ENCODE results near the gene PI4KA.

GRCh38 chr22:20729194-20729593, 129.4 kb downstream of the PI4KA start:
- TF ChIP-seq REST (IDR thresholded peaks at IDR 0.05) (no peak), MAX (IDR thresholded peaks at IDR 0.05) (no peak), RXRA (IDR thresholded peaks at IDR 0.05) (no peak), TAF1 (conservative IDR thresholded peaks at IDR 0.05) (no peak), JUND (IDR thresholded peaks at IDR 0.05) (no peak), SP1 (IDR thresholded peaks at IDR 0.05) (no peak), YY1 (IDR thresholded peaks at IDR 0.05) (no peak), RAD21 (IDR thresholded peaks at IDR 0.05) (no peak), NR2F2 (IDR thresholded peaks at IDR 0.05) (no peak), EGR1 (IDR thresholded peaks at IDR 0.05; ENCODE audit: low read depth in 2 of 2) (no peak)
- TF ChIP-seq, protein P1, sequence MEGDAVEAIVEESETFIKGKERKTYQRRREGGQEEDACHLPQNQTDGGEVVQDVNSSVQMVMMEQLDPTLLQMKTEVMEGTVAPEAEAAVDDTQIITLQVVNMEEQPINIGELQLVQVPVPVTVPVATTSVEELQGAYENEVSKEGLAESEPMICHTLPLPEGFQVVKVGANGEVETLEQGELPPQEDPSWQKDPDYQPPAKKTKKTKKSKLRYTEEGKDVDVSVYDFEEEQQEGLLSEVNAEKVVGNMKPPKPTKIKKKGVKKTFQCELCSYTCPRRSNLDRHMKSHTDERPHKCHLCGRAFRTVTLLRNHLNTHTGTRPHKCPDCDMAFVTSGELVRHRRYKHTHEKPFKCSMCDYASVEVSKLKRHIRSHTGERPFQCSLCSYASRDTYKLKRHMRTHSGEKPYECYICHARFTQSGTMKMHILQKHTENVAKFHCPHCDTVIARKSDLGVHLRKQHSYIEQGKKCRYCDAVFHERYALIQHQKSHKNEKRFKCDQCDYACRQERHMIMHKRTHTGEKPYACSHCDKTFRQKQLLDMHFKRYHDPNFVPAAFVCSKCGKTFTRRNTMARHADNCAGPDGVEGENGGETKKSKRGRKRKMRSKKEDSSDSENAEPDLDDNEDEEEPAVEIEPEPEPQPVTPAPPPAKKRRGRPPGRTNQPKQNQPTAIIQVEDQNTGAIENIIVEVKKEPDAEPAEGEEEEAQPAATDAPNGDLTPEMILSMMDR (IDR thresholded peaks at IDR 0.05; ENCODE audit: low read depth, low read length, missing input control) = no peak
- TF ChIP-seq, protein P2, sequence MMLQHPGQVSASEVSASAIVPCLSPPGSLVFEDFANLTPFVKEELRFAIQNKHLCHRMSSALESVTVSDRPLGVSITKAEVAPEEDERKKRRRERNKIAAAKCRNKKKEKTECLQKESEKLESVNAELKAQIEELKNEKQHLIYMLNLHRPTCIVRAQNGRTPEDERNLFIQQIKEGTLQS (IDR thresholded peaks at IDR 0.05) = no peak

All from liver (tissue), 3 donors.